Psoas muscle (tissue), 8 donors: ENCODE results near the gene GSDMA. TPM values are rescaled to one million over a fixed set of nuclear protein-coding genes. Genes with fewer than 3 reads are reported as not detected.

Source experiments
- ATAC-seq, 4 donors: fragments of 200-7000 bp; cut with Tn5 transposase; one replicate each; pipeline ENCODE4 v1.9.1; 2020; ENCODE audit warnings: moderate library complexity in 3 of 4, mild to moderate bottlenecking in 2 of 4
- DNase-seq, 2 donors: peaks; one replicate each; pipeline ENCODE4 v3.0.0-alpha.2; 2020
- H3K27ac ChIP-seq: fragments of 200-600 bp; one replicate; pipeline ENCODE4 v1.8.0; 2022
- H3K27me3 ChIP-seq, 3 donors: fragments of 200-600 bp in 1 of 3; one replicate each; pipeline versions ENCODE4 v1.6.1 to v1.8.0; 2013 to 2022; ENCODE audit warnings: low read length in 2 of 3, mild to moderate bottlenecking in 2 of 3, moderate library complexity in 1 of 3; ENCODE audit not compliant: insufficient read depth in 3 of 3
- H3K36me3 ChIP-seq, 2 donors: fragments of 200-600 bp in 1 of 2; one replicate each; pipeline versions ENCODE4 v1.6.1 to v1.8.0; 2013 to 2022; ENCODE audit warnings: low read depth in 1 of 2, mild to moderate bottlenecking in 1 of 2, moderate library complexity in 1 of 2; ENCODE audit not compliant: insufficient read depth in 1 of 2
- H3K4me1 ChIP-seq: fragments of 200-600 bp; one replicate; pipeline ENCODE4 v1.8.0; 2022
- H3K4me3 ChIP-seq: fragments of 200-600 bp; one replicate; pipeline ENCODE4 v1.8.0; 2022; ENCODE audit warnings: mild to moderate bottlenecking
- H3K9me3 ChIP-seq: fragments of 200-600 bp; one replicate; pipeline ENCODE4 v1.8.0; 2022
- WGBS, 3 donors: extraction: QIAGEN DNeasy Blood & Tissue Kit; methylation state at CpG; one replicate each; pipeline versions ENCODE4 v1.1.6 to v1.1.7; 2013; 5-methylcytosine and 5-hydroxymethylcytosine counted together
- intact Hi-C, 2 donors: fragments of 100-400 bp; cut with DNase I; formaldehyde crosslinking; loops; one replicate each; pipeline versions ENCODE4 v1.11.0 to v1.14.2; 2022
- polyA plus RNA-seq, 3 donors: library from polyadenylated mRNA; stranded (reverse); fragments of 200-250 nt; gene quantifications; one replicate each; pipeline ENCODE4 v1.2.3, GENCODE V29; 2013
- total RNA-seq, 4 donors: library from RNA; stranded (reverse); fragmentation: NEBNext Ultra II Directional in 2 of 4; extraction: Animal tissue kit (Norgen Biotek cat#: 25700) in 2 of 4; gene quantifications; one replicate each; pipeline versions ENCODE4 v1.2.1 to v1.2.4, GENCODE V29; 2021 to 2023
- TF ChIP-seq, protein P1 (sequence below): fragments of 200-600 bp; IDR thresholded peaks from one replicate; pipeline ENCODE4 v1.8.0; 2022; ENCODE audit warnings: antibody characterized with exemption
- donor health status: healthy with polysubstance abuse.
- donor health status: DM: no; HTN: no; CAD: no; lungs with moderate emphysema.
- donor health status: Bipolar disorder and iron deficiency.
- donor health status: healthy.
- donor health status: DM: yes; HTN: yes; CAD: no.
- donor health status: DM: no; HTN: no; CAD: no.
- donor health status: DM: no; HTN: no; CAD: no.
- donor health status: DM: yes; HTN: yes; CAD: no.

Gene GSDMA
- total and polyA plus RNA-seq, 7 donors, result 0.03 to 0.32 (median 0.15) TPM; not detected in 3

- WGBS, 3 donors, result 27 to 35% (median 31%) methylated on average over 8 of the region's 8 CpGs
- Histone ChIP-seq H3K9me3 (no peaks in the 10 kb centered on the region), H3K4me1 (peaks cover 46% of the 10 kb centered on the region), H3K36me3 (peaks cover 0 to 1% of the 10 kb centered on the region in 2 donors), H3K27me3 (no peaks in the 10 kb centered on the region), H3K4me3 (peak overlapping the region; percentile 84), H3K27ac (peak overlapping the region; percentile 90)
- DNase-seq, result no peak
- TF ChIP-seq, protein P1, sequence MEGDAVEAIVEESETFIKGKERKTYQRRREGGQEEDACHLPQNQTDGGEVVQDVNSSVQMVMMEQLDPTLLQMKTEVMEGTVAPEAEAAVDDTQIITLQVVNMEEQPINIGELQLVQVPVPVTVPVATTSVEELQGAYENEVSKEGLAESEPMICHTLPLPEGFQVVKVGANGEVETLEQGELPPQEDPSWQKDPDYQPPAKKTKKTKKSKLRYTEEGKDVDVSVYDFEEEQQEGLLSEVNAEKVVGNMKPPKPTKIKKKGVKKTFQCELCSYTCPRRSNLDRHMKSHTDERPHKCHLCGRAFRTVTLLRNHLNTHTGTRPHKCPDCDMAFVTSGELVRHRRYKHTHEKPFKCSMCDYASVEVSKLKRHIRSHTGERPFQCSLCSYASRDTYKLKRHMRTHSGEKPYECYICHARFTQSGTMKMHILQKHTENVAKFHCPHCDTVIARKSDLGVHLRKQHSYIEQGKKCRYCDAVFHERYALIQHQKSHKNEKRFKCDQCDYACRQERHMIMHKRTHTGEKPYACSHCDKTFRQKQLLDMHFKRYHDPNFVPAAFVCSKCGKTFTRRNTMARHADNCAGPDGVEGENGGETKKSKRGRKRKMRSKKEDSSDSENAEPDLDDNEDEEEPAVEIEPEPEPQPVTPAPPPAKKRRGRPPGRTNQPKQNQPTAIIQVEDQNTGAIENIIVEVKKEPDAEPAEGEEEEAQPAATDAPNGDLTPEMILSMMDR, result no peak
- intact Hi-C loops, result no loop called here
- ATAC-seq, result peak; percentile 77 to 82 (median 80)
Measured at GRCh38 chr17:39928858-39929645, 33.8 kb upstream of the GSDMA start.

- Histone ChIP-seq H3K9me3 (no peaks in the 10 kb centered on the region), H3K36me3 (no peaks in the 10 kb centered on the region), H3K4me1 (peaks cover 48% of the 10 kb centered on the region), H3K27me3 (no peaks in the 10 kb centered on the region), H3K4me3 (no peak overlapping the region), H3K27ac (peak overlapping the region; percentile 90)
- WGBS, 3 donors, result 84 to 97% (median 89%) methylated on average over 5 of the region's 5 CpGs
- TF ChIP-seq, protein P1, result no peak
- ATAC-seq (no peak), DNase-seq (no peak)
- intact Hi-C loops, result no loop called here
Measured at GRCh38 chr17:39929646-39930407, 33.0 kb upstream of the GSDMA start.

- peak in 1 of 2 donors; percentile 61 for DNase-seq
Measured at GRCh38 chr17:39933912-39934311, 28.9 kb upstream of the GSDMA start.

DNA sequence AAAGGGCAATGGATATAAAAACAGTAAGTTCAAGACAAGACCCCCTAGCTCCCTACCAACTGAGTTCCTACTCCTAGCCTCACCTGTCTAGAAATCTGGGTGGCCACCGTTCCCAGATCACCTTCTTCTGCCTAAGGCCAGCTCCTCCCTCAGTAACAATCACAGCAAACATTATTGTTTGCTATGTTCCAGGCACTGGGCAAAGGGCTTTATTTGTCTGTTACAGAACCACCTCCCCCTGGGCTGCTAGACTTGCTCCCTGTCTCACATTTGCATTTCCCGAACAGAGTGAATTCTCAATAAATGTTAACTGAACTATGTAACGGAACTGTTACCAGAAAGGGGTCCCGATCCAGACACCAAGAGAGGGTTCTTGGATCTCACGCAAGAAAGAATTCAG lies 28.5 kb upstream of the GSDMA start:
- intact Hi-C loops, result no loop called here
- no peak overlapping the region for H3K4me3 ChIP-seq
- H3K4me1 ChIP-seq, result peaks cover 22% of the 10 kb centered on the region
- H3K36me3 ChIP-seq, result no peaks in the 10 kb centered on the region
- TF ChIP-seq, protein P1, result no peak
- no peaks in the 10 kb centered on the region for H3K27me3 ChIP-seq
- no peak for ATAC-seq
- WGBS, 3 donors, result 71 to 85% (median 79%) methylated on average over 5 of the region's 5 CpGs
- no peak for DNase-seq
- H3K9me3 ChIP-seq, result no peaks in the 10 kb centered on the region
- peak overlapping the region; percentile 61 for H3K27ac ChIP-seq

More at GRCh38 chr17:39933912-39934311, 28.9 kb upstream of the GSDMA start:
- no peaks in the 10 kb centered on the region for H3K27me3 ChIP-seq
- intact Hi-C loops, result no loop called here
- 32 to 59% (median 33%) methylated on average over 5 of the region's 5 CpGs for WGBS, 3 donors
- peaks cover 25% of the 10 kb centered on the region for H3K4me1 ChIP-seq
- no peak overlapping the region for H3K4me3 ChIP-seq
- peak; percentile 48 to 67 (median 56) for ATAC-seq
- H3K9me3 ChIP-seq, result no peaks in the 10 kb centered on the region
- no peaks in the 10 kb centered on the region for H3K36me3 ChIP-seq
- peak overlapping the region; percentile 61 for H3K27ac ChIP-seq
- TF ChIP-seq, protein P1, result no peak
